Measurements from ENCODE around the gene ACSM2B.
"Not testable (repeated sequence)": the region's sequence is repeated elsewhere in the genome, so short reads cannot be mapped to it uniquely, and the experiment has no call there.

Gene ACSM2B

GRCh38 chr16:20531795-20532194 lies 44.4 kb downstream of the ACSM2B start:
- not testable (repeated sequence) for DNase-seq

- no peak for DNase-seq
Observed at GRCh38 chr16:20520103-20520502, 56.1 kb downstream of the ACSM2B start.

GRCh38 chr16:20519231-20519630 lies 56.9 kb downstream of the ACSM2B start:
- DNase-seq = no peak

GRCh38 chr16:20517149-20517548 lies 59.0 kb downstream of the ACSM2B start:
- no peak for DNase-seq

- DNase-seq = no peak
Observed at GRCh38 chr16:20515688-20516090, 60.5 kb downstream of the ACSM2B start.

GRCh38 chr16:20510323-20510722 lies 65.8 kb downstream of the ACSM2B start:
- no peak for DNase-seq

- no peak for DNase-seq
Observed at GRCh38 chr16:20507280-20507679, 68.9 kb downstream of the ACSM2B start.

GRCh38 chr16:20504418-20504817 lies 71.7 kb downstream of the ACSM2B start:
- no peak for DNase-seq

- not testable (repeated sequence) for DNase-seq
Observed at GRCh38 chr16:20491448-20491847, 84.7 kb downstream of the ACSM2B start.

- not testable (repeated sequence) for DNase-seq
Observed at GRCh38 chr16:20490994-20491393, 85.2 kb downstream of the ACSM2B start.

Data from stimulated activated CD4-positive, alpha-beta T cell treated with anti-CD3 and anti-CD28 coated beads, Interleukin-4, amount 100 ng/mL, for 4 hours (primary cell).